Gastrocnemius medialis (tissue), 4 donors: ENCODE measurements around the gene PCCA.

Experiments used
- CTCF ChIP-seq, 5 experiments: fragments of 450-650 bp in 3 of 5; fragments of 200-600 bp in 2 of 5; sonication (generic) in 2 of 5; IDR thresholded peaks in 4 of 5; conservative IDR thresholded peaks in 1 of 5; 1 replicate in 4 of 5; 2 replicates in 1 of 5; pipeline ENCODE4 v1.5.1; 2016 to 2019; ENCODE audit warnings: antibody characterized with exemption in 5 of 5, mild to moderate bottlenecking in 3 of 5, moderate library complexity in 3 of 5
- POLR2A ChIP-seq, 2 donors: fragments of 450-650 bp; IDR thresholded peaks; one replicate each; pipeline ENCODE4 v1.6.1; 2017; ENCODE audit warnings: antibody characterized with exemption in 2 of 2, mild to moderate bottlenecking in 2 of 2, moderate library complexity in 2 of 2

- TF ChIP-seq CTCF (IDR thresholded peaks at IDR 0.05 in 4 of 5, conservative IDR thresholded peaks at IDR 0.05 in 1 of 5) (no peak), POLR2A (IDR thresholded peaks at IDR 0.05) (no peak)
Observed at GRCh38 chr13:100563779-100564178, 474.9 kb downstream of the PCCA start.
